Body of pancreas (tissue), 4 donors: ENCODE data around the gene MT1E.

Experiments used
- POLR2A ChIP-seq, 3 donors: fragments of 450-650 bp; IDR thresholded peaks; one replicate each; pipeline ENCODE4 v1.6.1; 2016; ENCODE audit warnings: antibody characterized with exemption in 3 of 3, mild to moderate bottlenecking in 2 of 3
- TF ChIP-seq, protein P1 (sequence below), 7 experiments: fragments of 450-650 bp in 4 of 7; fragments of 200-600 bp in 3 of 7; sonication (generic) in 3 of 7; IDR thresholded peaks; one replicate each; pipeline ENCODE4 v1.5.1; 2016 to 2019; ENCODE audit warnings: antibody characterized with exemption in 7 of 7

DNA sequence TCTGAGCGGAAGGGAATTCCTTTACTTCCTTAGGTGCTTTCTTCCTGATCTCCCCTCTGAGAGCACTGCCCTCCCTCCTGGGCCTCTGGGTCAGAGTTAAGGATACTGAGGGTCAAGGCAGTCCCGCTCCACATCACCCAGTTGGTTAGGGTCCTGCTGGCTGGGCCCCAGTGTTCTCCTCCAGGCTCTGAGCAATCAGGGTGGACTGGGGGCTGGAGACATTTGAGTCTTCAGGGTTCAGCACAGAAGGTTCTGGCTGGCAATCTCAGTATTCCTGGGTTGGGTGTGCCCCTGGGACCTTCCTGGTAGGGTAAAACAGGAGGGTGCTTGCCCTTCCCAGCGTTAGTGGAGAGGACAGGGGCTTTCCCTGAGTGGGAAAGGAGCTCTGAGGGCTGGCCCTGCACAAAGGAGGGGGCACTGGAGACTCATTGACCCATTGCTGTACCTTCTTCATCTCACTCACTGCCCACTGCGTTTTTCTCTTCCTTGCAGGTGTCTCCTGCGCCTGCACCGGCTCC lies 7.3 kb downstream of the MT1E start:
- TF ChIP-seq, protein P1, sequence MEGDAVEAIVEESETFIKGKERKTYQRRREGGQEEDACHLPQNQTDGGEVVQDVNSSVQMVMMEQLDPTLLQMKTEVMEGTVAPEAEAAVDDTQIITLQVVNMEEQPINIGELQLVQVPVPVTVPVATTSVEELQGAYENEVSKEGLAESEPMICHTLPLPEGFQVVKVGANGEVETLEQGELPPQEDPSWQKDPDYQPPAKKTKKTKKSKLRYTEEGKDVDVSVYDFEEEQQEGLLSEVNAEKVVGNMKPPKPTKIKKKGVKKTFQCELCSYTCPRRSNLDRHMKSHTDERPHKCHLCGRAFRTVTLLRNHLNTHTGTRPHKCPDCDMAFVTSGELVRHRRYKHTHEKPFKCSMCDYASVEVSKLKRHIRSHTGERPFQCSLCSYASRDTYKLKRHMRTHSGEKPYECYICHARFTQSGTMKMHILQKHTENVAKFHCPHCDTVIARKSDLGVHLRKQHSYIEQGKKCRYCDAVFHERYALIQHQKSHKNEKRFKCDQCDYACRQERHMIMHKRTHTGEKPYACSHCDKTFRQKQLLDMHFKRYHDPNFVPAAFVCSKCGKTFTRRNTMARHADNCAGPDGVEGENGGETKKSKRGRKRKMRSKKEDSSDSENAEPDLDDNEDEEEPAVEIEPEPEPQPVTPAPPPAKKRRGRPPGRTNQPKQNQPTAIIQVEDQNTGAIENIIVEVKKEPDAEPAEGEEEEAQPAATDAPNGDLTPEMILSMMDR (IDR thresholded peaks at IDR 0.05) = no peak
- no peak for TF ChIP-seq POLR2A (IDR thresholded peaks at IDR 0.05)
